Right lobe of liver (tissue), 6 donors: ENCODE data around the gene DHX29. TPM values are rescaled to one million over a fixed set of nuclear protein-coding genes. Genes with fewer than 3 reads are reported as not detected.

Source experiments
- ATAC-seq, 4 donors: fragments of 200-7000 bp; cut with Tn5 transposase; one replicate each; pipeline ENCODE4 v1.9.1; 2020; ENCODE audit warnings: mild to moderate bottlenecking in 4 of 4, moderate library complexity in 4 of 4
- DNase-seq, 3 donors: peaks; one replicate each; pipeline ENCODE4 v3.0.0-alpha.2; 2020
- H3K27ac ChIP-seq, 3 donors: fragments of 200-600 bp; one replicate each; pipeline ENCODE4 v1.8.0; 2022
- H3K27me3 ChIP-seq, 2 donors: fragments of 200-600 bp; one replicate each; pipeline ENCODE4 v1.8.0; 2022
- H3K36me3 ChIP-seq, 4 donors: fragments of 200-600 bp; sonication (generic) in 1 of 4; one replicate each; pipeline versions ENCODE4 v1.5.1 to v1.8.0; 2017 to 2022; ENCODE audit warnings: control low read depth in 1 of 4
- H3K4me1 ChIP-seq, 4 donors: fragments of 200-600 bp; sonication (generic) in 1 of 4; one replicate each; pipeline versions ENCODE4 v1.5.1 to v1.8.0; 2017 to 2022; ENCODE audit warnings: control low read depth in 1 of 4
- H3K4me3 ChIP-seq, 3 donors: fragments of 200-600 bp; one replicate each; pipeline ENCODE4 v1.8.0; 2022
- H3K9me3 ChIP-seq, 4 donors: fragments of 200-600 bp; sonication (generic) in 1 of 4; one replicate each; pipeline versions ENCODE4 v1.5.1 to v1.8.0; 2017 to 2022; ENCODE audit warnings: control low read depth in 1 of 4
- CTCF ChIP-seq, 4 donors: fragments of 200-600 bp in 3 of 4; fragments of 450-650 bp in 1 of 4; IDR thresholded peaks; one replicate each; pipeline versions ENCODE4 v1.5.1 to v1.8.0; 2016 to 2022; ENCODE audit warnings: antibody characterized with exemption in 4 of 4, mild to moderate bottlenecking in 2 of 4
- POLR2A ChIP-seq: fragments of 450-650 bp; IDR thresholded peaks from one replicate; pipeline ENCODE4 v1.6.1; 2017; ENCODE audit warnings: antibody characterized with exemption, mild to moderate bottlenecking
- WGBS: methylation state at CpG from one replicate; pipeline ENCODE4 v1.1.6; 2018; ENCODE audit warnings: low coverage, low lambda C conversion rate; ENCODE audit not compliant: insufficient coverage; ENCODE audit errors: missing lambda C conversion rate; 5-methylcytosine and 5-hydroxymethylcytosine counted together
- intact Hi-C, 2 donors: fragments of 100-400 bp; cut with DNase I; formaldehyde crosslinking; loops; one replicate each; pipeline versions ENCODE4 v1.11.2 to v1.14.1; 2022
- total RNA-seq, 6 experiments: library from RNA; depleted of rRNA in 2 of 6; stranded (reverse); fragments of >200 nt in 2 of 6; fragmentation: NEBNext Ultra II Directional in 3 of 6; extraction: Animal tissue kit (Norgen Biotek cat#: 25700) in 3 of 6; gene quantifications; one replicate each; pipeline versions ENCODE4 v1.1.0 to v1.2.4, GENCODE V29; 2016 to 2023
- donor health status: DM: no; HTN: yes; CAD: no.
- donor health status: DM: no; HTN: no; CAD: no.
- donor health status: DM: no; HTN: no; CAD: no.
- donor health status: DM: no; HTN: yes; CAD: no.
- donor health status: DM: no; HTN: yes; CAD: no.

DHX29 gene
- total RNA-seq, 6 experiments from 2014 or later: 10.8 to 18.2 (median 14.7) TPM

DNA sequence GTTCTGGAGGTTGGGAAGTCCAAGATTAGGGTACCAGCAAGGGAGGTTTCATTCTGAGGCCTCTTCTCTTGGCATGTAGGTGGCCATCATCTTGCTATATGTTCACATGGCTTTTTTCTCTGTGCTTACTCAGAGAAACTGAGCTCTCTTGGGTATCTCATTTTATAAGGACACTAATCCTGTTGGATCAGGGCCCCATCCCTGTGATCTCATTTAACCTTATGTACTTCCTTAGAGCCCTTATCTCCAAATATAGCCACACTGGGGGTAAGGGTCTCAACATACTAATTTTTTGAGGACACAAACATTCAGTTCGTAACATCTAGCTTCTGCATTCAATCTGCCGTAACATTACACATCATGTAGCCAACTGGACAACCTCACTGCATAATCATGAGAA lies 6.6 kb downstream of the DHX29 start:
- Histone ChIP-seq H3K4me3 (no peak overlapping the region), H3K27me3 (no peaks in the 10 kb centered on the region), H3K4me1 (peaks cover 0 to 22% (median 3%) of the 10 kb centered on the region in 4 donors), H3K36me3 (no peaks in the 10 kb centered on the region), H3K27ac (no peak overlapping the region), H3K9me3 (no peaks in the 10 kb centered on the region)
- DNase-seq: no peak
- no peak for ATAC-seq
- TF ChIP-seq POLR2A: no peak
- no peak for TF ChIP-seq CTCF (IDR thresholded peaks at IDR 0.05)
- intact Hi-C loops: no loop called here
- 90% methylated on average over 2 of the region's 2 CpGs for WGBS

- H3K36me3 ChIP-seq: peaks cover 0 to 44% (median 14%) of the 10 kb centered on the region in 4 donors
Observed at GRCh38 chr5:55294935-55295334, 12.6 kb downstream of the DHX29 start.

DNA sequence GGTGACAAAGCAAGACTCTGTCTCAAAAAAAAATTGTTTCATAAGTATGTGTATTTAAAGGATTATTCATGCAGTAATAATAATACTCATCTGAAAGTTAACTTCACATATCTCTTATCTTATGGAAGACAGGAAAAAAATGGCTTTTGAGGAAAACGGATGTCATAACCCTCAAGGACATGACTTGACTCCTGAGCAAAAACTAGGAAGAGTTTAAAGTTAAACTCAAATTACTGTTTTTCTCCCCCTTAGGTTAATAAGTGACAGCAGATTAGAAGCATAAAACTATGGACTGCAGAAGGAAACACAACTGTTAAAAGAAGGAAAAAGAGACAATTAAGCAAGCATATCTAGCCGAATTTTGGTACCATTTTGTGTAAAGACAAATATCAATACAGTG lies 16.5 kb downstream of the DHX29 start:
- Histone ChIP-seq H3K27ac (no peak overlapping the region), H3K36me3 (peaks cover 0 to 82% (median 28%) of the 10 kb centered on the region in 4 donors), H3K27me3 (no peaks in the 10 kb centered on the region), H3K9me3 (no peaks in the 10 kb centered on the region), H3K4me3 (no peak overlapping the region), H3K4me1 (no peaks in the 10 kb centered on the region)
- no peak for TF ChIP-seq CTCF (IDR thresholded peaks at IDR 0.05)
- TF ChIP-seq POLR2A: no peak
- intact Hi-C loops: no loop called here
- WGBS: 77% methylated on average over 2 of the region's 2 CpGs
- no peak for ATAC-seq
- no peak for DNase-seq

More at GRCh38 chr5:55294935-55295334, 12.6 kb downstream of the DHX29 start:
- intact Hi-C loops: no loop called here
- Histone ChIP-seq H3K27me3 (no peaks in the 10 kb centered on the region), H3K4me1 (no peaks in the 10 kb centered on the region), H3K27ac (no peak overlapping the region), H3K4me3 (no peak overlapping the region), H3K9me3 (no peaks in the 10 kb centered on the region)
- WGBS: 83% methylated on average over 1 of the region's 1 CpG
- no peak for TF ChIP-seq CTCF (IDR thresholded peaks at IDR 0.05)
- TF ChIP-seq POLR2A: no peak
- no peak for ATAC-seq
- no peak for DNase-seq

- DNase-seq (no peak), ATAC-seq (no peak)
- H3K4me3 ChIP-seq: no peak overlapping the region
- H3K27me3 ChIP-seq: no peaks in the 10 kb centered on the region
- peaks cover 0 to 89% (median 27%) of the 10 kb centered on the region in 4 donors for H3K36me3 ChIP-seq
- no peak for TF ChIP-seq POLR2A
- TF ChIP-seq CTCF (IDR thresholded peaks at IDR 0.05): no peak
- H3K27ac ChIP-seq: no peak overlapping the region
- no peaks in the 10 kb centered on the region for H3K9me3 ChIP-seq
- intact Hi-C loops: no loop called here
- no peaks in the 10 kb centered on the region for H3K4me1 ChIP-seq
Observed at GRCh38 chr5:55289808-55290207, 17.7 kb downstream of the DHX29 start.

GRCh38 chr5:55286411-55286933 lies 21.0 kb downstream of the DHX29 start:
- intact Hi-C loops: no loop called here
- no peak for ATAC-seq
- WGBS: 60% methylated on average over 1 of the region's 1 CpG
- Histone ChIP-seq H3K4me1 (no peaks in the 10 kb centered on the region), H3K36me3 (peaks cover 0 to 87% (median 30%) of the 10 kb centered on the region in 4 donors), H3K27me3 (no peaks in the 10 kb centered on the region), H3K9me3 (no peaks in the 10 kb centered on the region), H3K4me3 (no peak overlapping the region), H3K27ac (no peak overlapping the region)
- DNase-seq: no peak
- no peak for TF ChIP-seq CTCF (IDR thresholded peaks at IDR 0.05)
- TF ChIP-seq POLR2A: no peak
